Breast epithelium (tissue), 4 donors: ENCODE results near the gene KCNJ12. TPM values are rescaled to one million over a fixed set of nuclear protein-coding genes. Genes with fewer than 3 reads are reported as not detected.

Experiments
- DNase-seq, 2 donors: peaks; one replicate each; pipeline ENCODE4 v3.0.0-alpha.2; 2019; ENCODE audit warnings: low spot score in 2 of 2
- H3K27ac ChIP-seq, 2 donors: fragments of 200-600 bp; sonication (generic) in 1 of 2; one replicate each; pipeline ENCODE4 v1.5.1; 2016 to 2019; ENCODE audit warnings: mild to moderate bottlenecking in 1 of 2
- H3K27me3 ChIP-seq, 2 donors: fragments of 200-600 bp; sonication (generic) in 1 of 2; one replicate each; pipeline versions ENCODE4 v1.5.1 to v1.6.0; 2017 to 2019; ENCODE audit warnings: control low read depth in 1 of 2, mild to moderate bottlenecking in 1 of 2
- H3K36me3 ChIP-seq: fragments of 200-600 bp; one replicate; pipeline ENCODE4 v1.5.1; 2019
- H3K4me1 ChIP-seq, 2 donors: fragments of 200-600 bp; sonication (generic); one replicate each; pipeline ENCODE4 v1.5.1; 2016 to 2019; ENCODE audit warnings: control low read depth in 1 of 2
- H3K4me3 ChIP-seq, 3 donors: fragments of 200-600 bp; sonication (generic); 1 replicate in 2 of 3; 2 replicates in 1 of 3; pipeline ENCODE4 v1.5.1; 2016 to 2019; ENCODE audit warnings: mild to moderate bottlenecking in 3 of 3, moderate library complexity in 2 of 3
- H3K9me3 ChIP-seq, 2 donors: fragments of 200-600 bp; sonication (generic) in 1 of 2; one replicate each; pipeline ENCODE4 v1.5.1; 2016 to 2019; ENCODE audit warnings: control low read depth in 1 of 2
- POLR2A ChIP-seq: fragments of 450-650 bp; IDR thresholded peaks from one replicate; pipeline ENCODE4 v1.6.1; 2016; ENCODE audit warnings: antibody characterized with exemption, mild to moderate bottlenecking, moderate library complexity
- POLR2AphosphoS5 ChIP-seq, 3 donors: sonication (generic); formaldehyde crosslinking; IDR thresholded peaks; one replicate each; pipeline ENCODE4 v1.6.1; 2017; ENCODE audit warnings: antibody characterized with exemption in 3 of 3
- intact Hi-C: fragments of 100-400 bp; cut with DNase I; formaldehyde crosslinking; loops from one replicate; pipeline ENCODE4 v1.15.1; 2023; ENCODE audit warnings: low total_unique reads
- total RNA-seq, 3 donors: library from RNA; depleted of rRNA; stranded (reverse); fragments of >200 nt; gene quantifications; one replicate each; pipeline ENCODE4 v1.1.0, GENCODE V29; 2016
- TF ChIP-seq, protein P1 (sequence below), 3 donors: fragments of 450-650 bp; IDR thresholded peaks; one replicate each; pipeline ENCODE4 v1.5.1; 2016 to 2017; ENCODE audit warnings: antibody characterized with exemption in 3 of 3, mild to moderate bottlenecking in 3 of 3, moderate library complexity in 3 of 3

KCNJ12 gene
- total RNA-seq, 3 donors from 2014 or later, result 0.73 to 1.4 (median 0.98) TPM

DNA sequence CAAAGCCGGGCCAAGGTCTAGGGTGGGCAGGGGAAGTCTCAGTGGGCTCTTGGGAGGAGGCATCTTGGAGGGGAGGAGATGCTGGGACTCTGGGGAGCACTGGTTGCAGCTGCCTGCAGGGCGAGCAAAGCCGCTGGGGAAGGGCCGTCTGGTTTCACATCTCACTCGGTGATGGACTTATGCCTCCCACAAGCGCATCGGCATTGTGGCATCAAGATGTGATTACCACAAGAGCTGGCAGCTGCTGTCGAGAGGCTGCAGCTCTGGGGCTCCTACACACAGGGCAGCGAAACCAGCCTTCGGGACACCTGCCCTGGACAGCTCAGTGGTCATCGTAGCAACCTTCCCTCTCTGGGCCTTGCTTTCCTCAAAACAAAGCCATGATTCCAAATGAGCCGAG lies 3.1 kb upstream of the KCNJ12 start:
- TF ChIP-seq POLR2A (no peak), POLR2AphosphoS5 (IDR thresholded peaks at IDR 0.05) (no peak)
- TF ChIP-seq, protein P1, sequence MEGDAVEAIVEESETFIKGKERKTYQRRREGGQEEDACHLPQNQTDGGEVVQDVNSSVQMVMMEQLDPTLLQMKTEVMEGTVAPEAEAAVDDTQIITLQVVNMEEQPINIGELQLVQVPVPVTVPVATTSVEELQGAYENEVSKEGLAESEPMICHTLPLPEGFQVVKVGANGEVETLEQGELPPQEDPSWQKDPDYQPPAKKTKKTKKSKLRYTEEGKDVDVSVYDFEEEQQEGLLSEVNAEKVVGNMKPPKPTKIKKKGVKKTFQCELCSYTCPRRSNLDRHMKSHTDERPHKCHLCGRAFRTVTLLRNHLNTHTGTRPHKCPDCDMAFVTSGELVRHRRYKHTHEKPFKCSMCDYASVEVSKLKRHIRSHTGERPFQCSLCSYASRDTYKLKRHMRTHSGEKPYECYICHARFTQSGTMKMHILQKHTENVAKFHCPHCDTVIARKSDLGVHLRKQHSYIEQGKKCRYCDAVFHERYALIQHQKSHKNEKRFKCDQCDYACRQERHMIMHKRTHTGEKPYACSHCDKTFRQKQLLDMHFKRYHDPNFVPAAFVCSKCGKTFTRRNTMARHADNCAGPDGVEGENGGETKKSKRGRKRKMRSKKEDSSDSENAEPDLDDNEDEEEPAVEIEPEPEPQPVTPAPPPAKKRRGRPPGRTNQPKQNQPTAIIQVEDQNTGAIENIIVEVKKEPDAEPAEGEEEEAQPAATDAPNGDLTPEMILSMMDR (IDR thresholded peaks at IDR 0.05), result no peak
- DNase-seq, result no peak
- H3K4me1 ChIP-seq, result peaks cover 6 to 11% of the 10 kb centered on the region in 2 donors
- H3K36me3 ChIP-seq, result no peaks in the 10 kb centered on the region
- no peaks in the 10 kb centered on the region for H3K9me3 ChIP-seq
- intact Hi-C loops, result no loop called here
- H3K27ac ChIP-seq, result no peak overlapping the region
- peaks cover 0 to 24% of the 10 kb centered on the region in 2 donors for H3K27me3 ChIP-seq
- H3K4me3 ChIP-seq, result no peak overlapping the region

DNA sequence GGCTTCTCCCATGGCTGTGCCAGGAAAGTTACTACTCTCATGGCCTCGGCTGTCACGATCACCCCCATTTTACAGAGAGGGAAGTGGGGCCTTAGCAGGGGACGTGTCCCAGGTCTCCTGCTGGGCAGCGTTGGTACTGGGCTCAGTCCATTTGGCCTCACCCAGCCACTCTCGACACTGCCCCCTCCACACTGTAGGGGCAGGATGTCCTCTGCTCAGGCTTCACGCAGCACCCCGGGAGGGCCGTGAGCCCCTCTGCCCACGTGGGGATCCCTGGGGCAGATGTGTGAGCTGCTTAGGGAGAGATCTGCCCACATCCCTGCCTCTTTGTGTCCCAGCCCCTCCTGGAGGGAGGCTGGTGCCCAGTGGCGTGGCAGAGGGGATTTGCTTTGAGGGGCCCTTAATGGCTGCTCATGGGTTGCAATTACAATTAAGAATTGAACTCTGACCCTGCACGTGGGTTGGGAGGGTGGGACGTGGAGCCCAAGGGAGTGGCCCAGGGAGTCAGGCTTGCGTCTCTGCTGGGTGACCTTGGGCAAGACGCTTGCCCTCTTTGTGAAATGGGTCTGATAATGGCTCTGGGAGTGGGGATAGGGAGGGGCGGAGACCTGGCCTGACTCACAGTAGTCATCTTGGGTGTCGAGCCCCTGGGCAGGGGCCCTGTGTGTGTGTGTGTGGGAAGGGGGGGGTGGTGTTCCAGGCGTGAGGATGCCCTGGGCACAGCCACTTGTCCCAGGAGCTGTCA lies 2.3 kb upstream of the KCNJ12 start:
- Histone ChIP-seq H3K4me3 (no peak overlapping the region), H3K27ac (no peak overlapping the region), H3K36me3 (no peaks in the 10 kb centered on the region), H3K9me3 (no peaks in the 10 kb centered on the region), H3K27me3 (peaks cover 0 to 32% of the 10 kb centered on the region in 2 donors), H3K4me1 (peaks cover 6 to 11% of the 10 kb centered on the region in 2 donors)
- TF ChIP-seq, protein P1 (IDR thresholded peaks at IDR 0.05), result no peak
- TF ChIP-seq POLR2A, result no peak
- no peak for TF ChIP-seq POLR2AphosphoS5 (IDR thresholded peaks at IDR 0.05)
- no peak for DNase-seq
- intact Hi-C loops, result no loop called here

DNA sequence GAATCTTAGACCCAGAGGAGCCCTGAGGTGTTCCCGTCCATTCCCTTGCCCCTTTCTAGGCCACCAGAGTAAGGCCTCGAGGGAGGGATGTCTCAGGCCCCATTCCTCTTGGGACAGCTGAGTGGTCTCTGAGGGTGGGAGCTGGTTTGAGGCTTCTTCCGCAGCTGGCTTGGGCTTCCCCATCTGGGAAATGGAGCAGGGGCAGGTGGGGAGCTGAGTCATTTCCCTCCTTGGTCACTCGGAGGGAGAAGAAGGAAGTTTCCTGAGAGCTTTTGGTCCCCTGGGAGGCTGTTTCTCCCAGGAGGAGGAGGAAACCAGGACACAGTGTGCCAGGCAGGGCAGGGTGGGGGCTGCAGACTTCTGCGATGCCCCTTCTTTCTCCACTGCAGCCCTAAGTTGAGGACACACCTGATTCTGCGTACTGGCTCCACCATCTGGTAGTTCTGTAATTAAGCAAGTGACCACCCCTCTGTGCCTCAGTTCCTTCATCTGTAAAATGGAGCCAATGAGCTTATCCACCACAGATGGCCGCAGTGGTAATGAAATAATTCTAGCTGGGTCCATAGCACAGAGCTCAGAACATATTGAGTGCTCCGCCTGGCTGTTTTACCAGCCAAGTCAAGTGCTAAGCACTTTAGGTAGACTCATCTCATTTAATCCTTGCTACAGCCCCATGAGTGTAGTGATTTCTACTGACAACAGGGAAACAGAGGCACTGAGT lies 1.6 kb upstream of the KCNJ12 start:
- intact Hi-C loops, result no loop called here
- Histone ChIP-seq H3K9me3 (no peaks in the 10 kb centered on the region), H3K27ac (no peak overlapping the region), H3K4me1 (peaks cover 6 to 11% of the 10 kb centered on the region in 2 donors), H3K36me3 (no peaks in the 10 kb centered on the region), H3K4me3 (no peak overlapping the region), H3K27me3 (peaks cover 0 to 40% of the 10 kb centered on the region in 2 donors)
- TF ChIP-seq, protein P1 (IDR thresholded peaks at IDR 0.05), result no peak
- TF ChIP-seq POLR2AphosphoS5 (IDR thresholded peaks at IDR 0.05) (no peak), POLR2A (no peak)
- no peak for DNase-seq

DNA sequence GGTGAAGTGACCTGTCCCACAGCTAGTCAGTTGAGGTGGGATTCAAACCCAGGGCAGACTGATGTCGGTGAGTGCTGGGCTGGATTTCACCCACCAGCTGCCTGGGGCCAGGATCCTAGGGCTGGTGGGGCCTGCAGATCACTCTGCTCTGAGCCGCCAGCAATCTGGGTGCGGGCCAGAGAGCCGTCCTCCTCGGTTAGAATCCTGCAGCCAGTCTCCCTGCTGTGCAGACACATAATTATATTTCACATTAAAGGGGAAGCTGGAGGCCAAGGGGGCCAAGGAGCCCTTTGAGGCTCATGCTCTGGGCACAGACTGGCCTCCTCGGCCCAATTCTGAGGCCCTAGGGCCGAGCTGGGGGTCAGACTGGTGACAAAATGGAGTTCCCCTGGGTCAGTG lies 996 bp upstream of the KCNJ12 start:
- H3K27ac ChIP-seq, result no peak overlapping the region
- H3K4me1 ChIP-seq, result peaks cover 6 to 11% of the 10 kb centered on the region in 2 donors
- H3K4me3 ChIP-seq, result no peak overlapping the region
- DNase-seq, result no peak
- TF ChIP-seq POLR2AphosphoS5 (IDR thresholded peaks at IDR 0.05) (no peak), POLR2A (no peak)
- TF ChIP-seq, protein P1 (IDR thresholded peaks at IDR 0.05), result no peak
- H3K9me3 ChIP-seq, result no peaks in the 10 kb centered on the region
- intact Hi-C loops, result no loop called here
- H3K36me3 ChIP-seq, result no peaks in the 10 kb centered on the region
- peaks cover 0 to 45% of the 10 kb centered on the region in 2 donors for H3K27me3 ChIP-seq

DNA sequence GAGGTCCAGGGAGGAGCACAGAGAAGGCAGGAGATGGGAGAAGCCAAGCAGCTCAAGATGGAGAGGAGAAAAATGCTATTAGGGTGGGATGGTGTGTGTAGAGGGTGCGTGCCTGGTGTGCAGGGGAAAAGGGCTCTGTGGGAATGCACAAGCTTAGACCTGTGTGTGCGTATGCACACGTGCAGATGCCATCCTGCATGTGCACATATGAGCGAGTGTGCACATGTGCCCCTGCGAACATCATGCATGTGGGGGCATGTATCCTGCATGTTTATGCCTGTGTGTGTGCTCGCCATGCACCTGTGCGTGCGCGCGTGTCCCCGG lies 438 bp upstream of the KCNJ12 start:
- intact Hi-C loops, result no loop called here
- no peaks in the 10 kb centered on the region for H3K9me3 ChIP-seq
- H3K4me3 ChIP-seq, result peak overlapping the region in 2 of 3 donors; percentile 48 to 72
- peaks cover 6 to 11% of the 10 kb centered on the region in 2 donors for H3K4me1 ChIP-seq
- peaks cover 0 to 45% of the 10 kb centered on the region in 2 donors for H3K27me3 ChIP-seq
- no peak for TF ChIP-seq POLR2AphosphoS5 (IDR thresholded peaks at IDR 0.05)
- no peak for TF ChIP-seq POLR2A
- TF ChIP-seq, protein P1 (IDR thresholded peaks at IDR 0.05), result no peak
- H3K36me3 ChIP-seq, result no peaks in the 10 kb centered on the region
- DNase-seq, result no peak
- H3K27ac ChIP-seq, result no peak overlapping the region
